IPS-15b (cell line): ENCODE results near the gene RNF4.

Experiments used
- H3K27me3 ChIP-seq: one replicate; pipeline ENCODE4 v1.6.1; 2013; ENCODE audit warnings: low read length; ENCODE audit not compliant: control insufficient read depth, insufficient read depth
- H3K36me3 ChIP-seq: one replicate; pipeline ENCODE4 v1.6.1; 2013; ENCODE audit warnings: low read length; ENCODE audit not compliant: control insufficient read depth, insufficient read depth
- H3K4me1 ChIP-seq: one replicate; pipeline ENCODE4 v1.6.1; 2013; ENCODE audit warnings: mild to moderate bottlenecking, low read length; ENCODE audit not compliant: control insufficient read depth, insufficient read depth
- H3K4me3 ChIP-seq: one replicate; pipeline ENCODE4 v1.5.1; 2013; ENCODE audit warnings: low read depth, low read length
- H3K9ac ChIP-seq: one replicate; pipeline ENCODE4 v1.6.1; 2013; ENCODE audit warnings: low read depth, mild to moderate bottlenecking, low read length
- H3K9me3 ChIP-seq: one replicate; pipeline ENCODE4 v1.6.1; 2013; ENCODE audit warnings: mild to moderate bottlenecking, low read length; ENCODE audit not compliant: control insufficient read depth, insufficient read depth

The RNF4 gene

DNA sequence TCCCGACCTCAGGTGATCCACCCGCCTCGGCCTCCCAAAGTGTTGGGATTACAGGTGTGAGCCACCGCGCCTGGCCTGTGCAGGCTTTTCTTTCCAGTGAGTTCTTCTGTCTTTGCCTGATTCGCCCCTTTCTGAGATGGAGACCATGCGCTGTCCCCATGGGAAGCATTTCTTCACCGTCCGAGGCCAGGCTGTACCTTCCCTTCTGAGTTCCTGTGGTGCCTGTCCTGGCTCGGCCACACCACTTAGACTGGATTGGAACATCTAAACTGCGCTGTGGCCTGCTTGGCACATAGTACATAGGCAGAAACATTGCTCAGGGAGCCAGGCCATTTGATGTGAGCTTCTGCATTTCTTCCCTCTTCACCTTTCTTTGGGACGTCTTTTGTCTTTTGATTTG is 91.3 kb downstream of the RNF4 start:
- Histone ChIP-seq H3K9me3 (no peaks in the 10 kb centered on the region), H3K9ac (no peak overlapping the region), H3K4me1 (no peaks in the 10 kb centered on the region), H3K4me3 (no peak overlapping the region), H3K36me3 (no peaks in the 10 kb centered on the region), H3K27me3 (no peaks in the 10 kb centered on the region)
